GM13977 (cell line): Measurements from ENCODE around the gene HECW1.
"Not testable (repeated sequence)": the region's sequence is repeated elsewhere in the genome, so short reads cannot be mapped to it uniquely, and the experiment has no call there.

Experiments
- DNase-seq: peaks from one replicate; pipeline ENCODE4 v3.0.0; 2012; ENCODE audit warnings: low spot score
- CTCF ChIP-seq: IDR thresholded peaks from 2 replicates; pipeline ENCODE4 v1.5.1; 2012; ENCODE audit warnings: mild to moderate bottlenecking, control low read depth; ENCODE audit not compliant: insufficient read depth; ENCODE audit errors: extremely low read depth, missing control alignments
- in situ Hi-C: fragments of 300-500 bp; cut with MboI; formaldehyde crosslinking; loops from one replicate; pipeline ENCODE4 v1.12.0; 2022; ENCODE audit warnings: low sequenced_read_pairs, low pct_unique_long_range_greater_than_20kb, mixed read lengths, inconsistent platforms; ENCODE audit not compliant: unreplicated experiment

HECW1 gene

GRCh38 chr7:43124388-43124787, 11.9 kb downstream of the HECW1 start:
- TF ChIP-seq CTCF = no peak
- in situ Hi-C loops = no loop called here
- DNase-seq = no peak

- no peak for TF ChIP-seq CTCF
- in situ Hi-C loops = no loop called here
- no peak for DNase-seq
These were observed 17.9 kb downstream of the HECW1 start for GRCh38 chr7:43130347-43130746.

DNA sequence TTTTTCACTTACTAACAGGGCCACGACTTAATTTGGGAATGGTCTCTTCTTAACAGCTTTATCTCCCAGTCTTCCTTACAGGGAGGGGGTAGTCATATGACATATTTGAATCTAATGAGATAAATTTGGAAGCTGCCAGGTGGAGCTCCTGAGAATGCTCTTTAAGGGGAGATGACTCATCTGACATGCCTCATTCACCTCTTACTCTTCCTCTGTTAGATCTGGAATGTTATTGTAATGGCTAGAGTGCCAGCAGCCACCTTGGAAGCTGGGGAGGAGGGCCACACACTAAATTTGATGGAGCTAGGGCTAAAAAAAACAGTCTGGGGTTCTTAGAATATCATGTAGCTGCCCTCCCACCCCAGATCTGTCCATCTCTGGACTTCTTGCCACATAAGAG, 22.7 kb downstream of the HECW1 start:
- in situ Hi-C loops = no loop called here
- no peak for TF ChIP-seq CTCF
- no peak for DNase-seq

GRCh38 chr7:43136064-43136463, 23.6 kb downstream of the HECW1 start:
- in situ Hi-C loops = no loop called here
- TF ChIP-seq CTCF = no peak
- DNase-seq = no peak

DNA sequence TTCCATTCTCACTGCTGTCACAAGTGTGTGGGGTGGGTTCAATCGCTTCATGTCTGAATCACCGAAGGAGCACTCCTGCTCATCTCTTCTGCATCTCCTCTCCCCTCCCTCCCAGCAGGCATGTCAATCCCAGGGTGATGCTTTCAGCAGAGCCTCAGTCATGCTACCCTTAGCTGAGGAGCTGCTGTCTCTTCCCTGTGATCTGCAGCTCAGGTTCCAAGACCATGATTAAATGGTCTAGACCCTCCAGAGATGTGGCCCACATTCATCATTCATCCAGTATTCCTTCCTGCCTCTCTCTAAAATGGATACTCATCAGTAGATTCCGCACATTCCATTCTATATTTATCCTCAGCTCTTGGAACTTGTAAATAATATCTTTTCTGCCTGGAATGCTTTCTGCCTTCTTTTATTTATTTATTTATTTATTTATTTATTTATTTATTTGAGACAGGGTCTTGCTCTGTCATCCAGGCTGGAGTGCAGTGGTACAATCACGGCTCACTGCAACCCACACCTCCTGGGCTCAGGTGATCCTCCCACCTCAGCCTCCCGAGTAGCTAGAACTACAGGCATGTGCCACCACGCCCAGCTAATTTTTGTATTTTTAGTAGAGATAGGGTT, 24.8 kb downstream of the HECW1 start:
- not testable (repeated sequence) for DNase-seq

DNA sequence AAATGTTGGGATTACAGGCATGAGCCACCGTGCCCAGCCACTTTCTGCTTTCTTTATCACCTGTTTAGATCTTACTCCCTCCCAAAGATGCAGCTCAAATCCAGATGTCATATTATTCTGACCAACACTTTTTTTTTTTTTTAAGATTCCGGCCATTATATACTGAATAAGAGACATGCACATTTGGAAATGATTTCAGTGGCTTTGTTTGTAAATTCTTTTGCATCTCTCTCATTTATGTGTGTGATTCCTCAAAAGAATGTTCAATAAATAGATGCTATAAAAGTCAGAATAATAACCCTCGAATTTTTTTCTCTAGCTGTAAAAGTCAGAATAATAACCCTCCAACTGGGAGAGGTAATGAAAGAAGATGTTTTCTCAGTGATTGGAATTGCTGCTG, 25.4 kb downstream of the HECW1 start:
- DNase-seq = no peak
- in situ Hi-C loops = no loop called here
- TF ChIP-seq CTCF = no peak

More for the DNA sequence above, 24.8 kb downstream of the HECW1 start:
- in situ Hi-C loops = not testable (repeated sequence)

DNA sequence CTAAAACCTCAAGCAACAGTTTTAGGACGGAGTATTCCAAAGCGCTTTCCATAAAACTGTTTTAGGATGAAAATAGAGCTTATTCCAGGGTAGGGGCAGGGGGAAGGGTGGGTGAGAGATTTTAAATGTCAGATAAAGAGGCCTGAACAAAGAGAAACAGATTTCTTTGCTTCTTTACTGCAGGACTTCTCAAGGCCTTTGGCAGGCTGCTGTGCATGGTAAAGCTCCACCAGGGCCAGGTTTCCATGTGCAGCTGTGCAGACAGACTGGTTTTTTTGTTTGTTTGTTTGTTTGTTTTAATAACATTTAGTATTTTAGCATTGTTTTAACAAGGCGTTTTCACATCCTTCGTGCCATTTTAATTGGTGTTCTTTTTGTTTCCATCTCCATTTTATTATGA, 26.3 kb downstream of the HECW1 start:
- DNase-seq = no peak
- TF ChIP-seq CTCF = no peak
- in situ Hi-C loops = no loop called here
